ENCODE measurements around the gene UBR2.

The UBR2 gene

DNA sequence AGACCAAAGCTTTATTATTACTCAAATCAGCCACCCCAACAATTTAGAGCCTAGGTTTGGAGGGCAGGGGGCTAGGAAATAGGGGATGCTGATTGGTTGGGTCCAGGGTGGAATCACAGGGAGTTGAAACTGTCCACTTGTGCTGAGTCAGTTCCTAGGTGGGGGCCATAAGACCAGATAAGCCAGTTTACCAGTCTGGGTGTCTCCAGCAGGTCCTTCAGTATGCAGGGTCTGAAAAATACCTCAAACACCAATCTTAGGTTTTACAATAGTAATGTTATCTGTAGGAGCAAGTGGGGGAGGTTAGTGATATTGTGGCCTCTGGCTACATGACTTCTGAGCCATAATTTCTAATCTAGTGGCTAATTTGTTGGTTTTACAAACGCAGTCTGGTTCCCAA lies 63.2 kb downstream of the UBR2 start:
- Histone ChIP-seq H3K27me3 (no peaks in the 10 kb centered on the region), H3K4me1 (ENCODE audit: control insufficient read depth in 1 of 2, insufficient read depth in 1 of 2, low read depth in 1 of 2, low read length in 1 of 2) (peaks cover 0 to 8% of the 10 kb centered on the region in 2 experiments), H3K36me3 (peaks cover 84% of the 10 kb centered on the region), H3K9me3 (no peaks in the 10 kb centered on the region), H3K4me3 (ENCODE audit: low read depth in 1 of 2, low read length in 1 of 2) (no peak overlapping the region), H3K27ac (no peak overlapping the region)
- TF ChIP-seq CTCF (IDR thresholded peaks at IDR 0.05) = no peak

GRCh38 chr6:42627674-42628073 lies 63.8 kb downstream of the UBR2 start:
- Histone ChIP-seq H3K4me3 (ENCODE audit: low read depth in 1 of 2, low read length in 1 of 2) (no peak overlapping the region), H3K27me3 (no peaks in the 10 kb centered on the region), H3K4me1 (ENCODE audit: control insufficient read depth in 1 of 2, insufficient read depth in 1 of 2, low read depth in 1 of 2, low read length in 1 of 2) (peaks cover 0 to 8% of the 10 kb centered on the region in 2 experiments), H3K27ac (no peak overlapping the region), H3K9me3 (no peaks in the 10 kb centered on the region), H3K36me3 (peaks cover 84% of the 10 kb centered on the region)
- no peak for TF ChIP-seq CTCF (IDR thresholded peaks at IDR 0.05)

GRCh38 chr6:42628604-42629003 lies 64.8 kb downstream of the UBR2 start:
- Histone ChIP-seq H3K4me3 (ENCODE audit: low read depth in 1 of 2, low read length in 1 of 2) (no peak overlapping the region), H3K27ac (no peak overlapping the region), H3K36me3 (peaks cover 85% of the 10 kb centered on the region), H3K27me3 (no peaks in the 10 kb centered on the region), H3K9me3 (no peaks in the 10 kb centered on the region), H3K4me1 (ENCODE audit: control insufficient read depth in 1 of 2, insufficient read depth in 1 of 2, low read depth in 1 of 2, low read length in 1 of 2) (peaks cover 0 to 8% of the 10 kb centered on the region in 2 experiments)
- no peak for TF ChIP-seq CTCF (IDR thresholded peaks at IDR 0.05)

DNA sequence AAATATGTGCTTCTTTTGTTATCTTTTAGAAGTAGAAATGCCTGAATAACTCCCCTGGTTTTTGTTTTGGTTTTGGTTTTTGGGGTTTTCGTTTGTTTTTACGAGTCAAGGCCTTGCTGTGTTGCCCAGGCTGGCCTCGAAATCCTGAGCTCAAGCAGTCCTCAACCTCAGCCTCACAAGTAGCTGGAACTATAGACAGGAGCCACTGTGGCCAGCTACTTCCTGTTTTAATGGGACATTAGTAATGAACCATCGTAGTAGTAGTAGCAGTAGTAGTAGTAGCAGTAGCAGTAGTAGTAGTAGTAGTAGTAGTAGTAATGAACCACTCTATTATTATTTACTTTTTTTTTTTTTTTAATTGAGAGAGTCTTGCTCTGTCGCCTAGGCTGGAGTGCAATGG lies 66.0 kb downstream of the UBR2 start:
- no peak for TF ChIP-seq CTCF (IDR thresholded peaks at IDR 0.05)
- no peak overlapping the region for H3K4me3 ChIP-seq (ENCODE audit: low read depth in 1 of 2, low read length in 1 of 2)
- H3K9me3 ChIP-seq = no peaks in the 10 kb centered on the region
- H3K4me1 ChIP-seq (ENCODE audit: control insufficient read depth in 1 of 2, insufficient read depth in 1 of 2, low read depth in 1 of 2, low read length in 1 of 2) = peaks cover 0 to 8% of the 10 kb centered on the region in 2 experiments
- H3K27me3 ChIP-seq = no peaks in the 10 kb centered on the region
- peaks cover 86% of the 10 kb centered on the region for H3K36me3 ChIP-seq
- peak overlapping the region; percentile 59 for H3K27ac ChIP-seq

- Histone ChIP-seq H3K4me1 (ENCODE audit: control insufficient read depth in 1 of 2, insufficient read depth in 1 of 2, low read depth in 1 of 2, low read length in 1 of 2) (no peaks in the 10 kb centered on the region), H3K27me3 (no peaks in the 10 kb centered on the region), H3K36me3 (peaks cover 100% of the 10 kb centered on the region), H3K27ac (no peak overlapping the region), H3K9me3 (no peaks in the 10 kb centered on the region), H3K4me3 (ENCODE audit: low read depth in 1 of 2, low read length in 1 of 2) (no peak overlapping the region)
- TF ChIP-seq CTCF (IDR thresholded peaks at IDR 0.05) = no peak
These were observed 73.9 kb downstream of the UBR2 start for GRCh38 chr6:42637681-42638080.

- TF ChIP-seq CTCF (IDR thresholded peaks at IDR 0.05) = no peak
- Histone ChIP-seq H3K4me3 (ENCODE audit: low read depth in 1 of 2, low read length in 1 of 2) (no peak overlapping the region), H3K27ac (no peak overlapping the region), H3K9me3 (peaks cover 4% of the 10 kb centered on the region), H3K4me1 (ENCODE audit: control insufficient read depth in 1 of 2, insufficient read depth in 1 of 2, low read depth in 1 of 2, low read length in 1 of 2) (no peaks in the 10 kb centered on the region), H3K27me3 (no peaks in the 10 kb centered on the region), H3K36me3 (peaks cover 100% of the 10 kb centered on the region)
These were observed 79.0 kb downstream of the UBR2 start for GRCh38 chr6:42642794-42643193.
